Large intestine (tissue), 3 donors: ENCODE measurements around the gene CENPA. TPM values are rescaled to one million over a fixed set of nuclear protein-coding genes. Genes with fewer than 3 reads are reported as not detected.
"Not testable (repeated sequence)": the region's sequence is repeated elsewhere in the genome, so short reads cannot be mapped to it uniquely, and the experiment has no call there.

Experiments used
- DNase-seq, 2 donors: peaks; one replicate each; pipeline versions ENCODE4 v3.0.0 to v3.0.0-alpha.2; 2013
- H3K27ac ChIP-seq: one replicate; pipeline ENCODE4 v1.5.1; 2013; ENCODE audit warnings: low read length
- H3K27me3 ChIP-seq: 2 replicates; pipeline ENCODE4 v1.6.1; 2013; ENCODE audit warnings: low read length; ENCODE audit not compliant: control insufficient read depth, insufficient read depth
- H3K36me3 ChIP-seq: 2 replicates; pipeline ENCODE4 v1.6.1; 2013; ENCODE audit warnings: low read length; ENCODE audit not compliant: control insufficient read depth, insufficient read depth
- H3K4me1 ChIP-seq: one replicate; pipeline ENCODE4 v1.6.1; 2013; ENCODE audit warnings: low read length; ENCODE audit not compliant: control insufficient read depth, insufficient read depth
- H3K4me3 ChIP-seq: one replicate; pipeline ENCODE4 v1.5.1; 2013; ENCODE audit warnings: low read length
- H3K9me3 ChIP-seq: one replicate; pipeline ENCODE4 v1.6.1; 2013; ENCODE audit warnings: mild to moderate bottlenecking, low read depth, low read length, moderate library complexity; ENCODE audit not compliant: control insufficient read depth
- WGBS: methylation state at CpG from one replicate; pipeline ENCODE4 v1.1.5; 2013; ENCODE audit warnings: low lambda C conversion rate; ENCODE audit not compliant: insufficient coverage; 5-methylcytosine and 5-hydroxymethylcytosine counted together
- polyA plus RNA-seq: library from polyadenylated mRNA; unstranded; fragments of 120-200 nt; gene quantifications from one replicate; pipeline ENCODE4 v1.2.1, GENCODE V29; 2013

CENPA gene
- polyA plus RNA-seq, 1 donor, result 4.7 TPM

DNA sequence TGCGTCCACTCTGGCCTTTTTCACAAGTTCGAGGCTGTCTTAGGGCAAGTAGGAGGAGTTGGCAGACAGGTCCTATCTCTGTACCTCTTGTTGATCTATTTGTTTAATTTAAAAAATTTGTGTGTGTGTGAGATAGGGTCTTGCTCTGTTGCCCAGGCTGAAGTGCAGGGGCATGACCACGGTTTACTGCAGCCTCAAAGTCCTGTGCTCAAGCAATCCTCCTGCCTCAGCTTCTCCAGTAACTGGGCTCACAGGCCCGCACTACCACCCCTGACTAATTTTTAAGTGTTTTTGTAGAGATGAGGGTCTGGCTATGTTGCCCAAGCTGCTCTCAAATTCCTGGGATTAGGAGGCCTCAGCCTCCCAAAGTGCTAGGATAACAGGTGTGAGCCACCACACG, 26.0 kb upstream of the CENPA start:
- no peaks in the 10 kb centered on the region for H3K9me3 ChIP-seq
- H3K27me3 ChIP-seq, result peaks cover 3% of the 10 kb centered on the region
- DNase-seq, result no peak
- H3K27ac ChIP-seq, result no peak overlapping the region
- no peaks in the 10 kb centered on the region for H3K36me3 ChIP-seq
- peaks cover 10% of the 10 kb centered on the region for H3K4me1 ChIP-seq
- WGBS, result 83% methylated on average over 1 of the region's 5 CpGs
- H3K4me3 ChIP-seq, result no peak overlapping the region

DNA sequence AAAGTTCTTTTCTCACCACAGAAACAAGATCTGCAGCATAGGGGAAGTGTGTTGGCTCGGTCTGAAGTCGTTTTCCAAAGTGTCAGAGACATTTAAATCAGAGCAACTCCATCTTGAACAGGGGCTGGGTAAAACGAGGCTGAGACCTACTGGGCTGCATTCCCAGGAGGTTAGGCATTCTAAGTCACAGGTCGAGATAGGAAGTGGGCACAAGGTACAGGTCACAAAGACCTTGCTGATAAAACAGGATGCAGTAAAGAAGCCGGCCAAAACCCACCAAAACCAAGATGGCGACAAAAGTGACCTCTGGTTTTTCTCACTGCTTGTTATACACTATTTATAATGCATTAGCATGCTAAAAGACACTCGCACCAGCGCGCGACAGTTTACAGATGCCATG, 24.9 kb upstream of the CENPA start:
- H3K27ac ChIP-seq, H3K9me3 ChIP-seq, H3K27me3 ChIP-seq, H3K4me3 ChIP-seq, H3K36me3 ChIP-seq, DNase-seq: not testable (repeated sequence)
- H3K4me1 ChIP-seq, result peaks cover 16% of the 10 kb centered on the region
- WGBS, result 100% methylated on average over 1 of the region's 10 CpGs

DNA sequence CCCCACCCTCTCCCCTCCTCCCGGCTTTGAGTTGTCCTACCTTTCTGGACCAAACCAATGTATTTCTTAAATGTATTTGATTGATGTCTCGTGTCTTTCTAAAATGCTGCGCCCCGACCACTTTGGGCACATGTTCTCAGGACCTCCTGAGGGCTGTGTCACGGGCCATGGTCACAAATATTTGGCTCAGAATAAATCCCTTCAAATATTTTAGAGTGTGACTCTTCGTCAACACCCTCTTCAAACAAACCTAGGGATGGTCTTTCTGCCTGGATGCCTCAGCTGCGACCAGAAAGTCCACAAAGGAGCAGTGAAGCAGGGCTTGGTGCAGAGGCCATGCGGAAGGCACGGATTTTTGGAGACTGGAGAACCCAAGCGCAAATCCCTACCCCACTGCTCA, 22.8 kb upstream of the CENPA start:
- Histone ChIP-seq H3K27ac (no peak overlapping the region), H3K36me3 (peaks cover 4% of the 10 kb centered on the region), H3K27me3 (peaks cover 3% of the 10 kb centered on the region), H3K9me3 (no peaks in the 10 kb centered on the region), H3K4me1 (peaks cover 12% of the 10 kb centered on the region), H3K4me3 (no peak overlapping the region)
- WGBS, result 100% methylated on average over 1 of the region's 10 CpGs
- DNase-seq, result no peak

DNA sequence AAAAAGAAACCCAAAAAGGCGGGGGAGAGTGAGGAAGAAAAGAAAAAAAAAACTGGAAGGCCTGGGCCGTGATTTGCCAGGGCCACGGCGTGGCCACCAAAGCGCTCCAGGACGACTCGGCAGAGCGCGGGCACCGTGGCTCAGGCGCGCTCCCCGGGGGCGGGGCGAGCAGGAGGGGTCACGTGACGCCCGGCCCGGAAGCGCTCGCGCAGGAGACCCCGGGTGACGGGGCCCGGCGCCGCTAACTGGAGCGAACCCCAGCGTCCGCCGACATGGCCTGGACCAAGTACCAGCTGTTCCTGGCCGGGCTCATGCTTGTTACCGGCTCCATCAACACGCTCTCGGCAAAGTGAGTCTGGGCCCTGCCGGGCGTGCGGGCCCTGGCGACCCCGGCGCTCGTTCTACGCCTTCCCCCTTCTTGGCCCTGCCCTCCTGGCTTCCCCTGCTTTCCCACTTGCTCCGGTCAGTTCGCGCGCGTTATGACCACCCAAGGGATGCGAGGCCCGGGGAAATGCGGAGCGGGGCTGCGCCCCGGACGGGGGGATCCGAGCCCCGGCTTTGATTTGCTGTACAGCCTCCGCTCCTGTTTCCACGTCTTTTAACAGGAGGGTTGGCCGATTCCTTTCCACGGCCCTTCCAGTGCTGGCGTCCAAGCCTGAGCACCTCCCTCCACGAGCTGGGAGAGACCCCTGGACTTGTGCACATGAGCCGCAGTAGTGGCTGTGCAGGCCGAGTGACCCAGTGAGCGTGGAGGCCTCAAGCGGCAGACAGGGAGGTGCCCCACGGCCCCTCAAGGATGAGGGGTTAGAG, 21.6 kb upstream of the CENPA start, which contains the start of gene SLC35F6:
Gene SLC35F6, plus strand, starts transcription at position 207 of the 810 bp plus-strand sequence. Its CDS starts 66 bp downstream, at position 273.
- peak; percentile 67 to 84 for DNase-seq
- 0% methylated on average over 1 of the region's 68 CpGs for WGBS
- Histone ChIP-seq H3K9me3 (no peaks in the 10 kb centered on the region), H3K27me3 (peaks cover 3% of the 10 kb centered on the region), H3K4me3 (peak within 1 kb of the TSS; percentile 98), H3K4me1 (peaks cover 9% of the 10 kb centered on the region), H3K36me3 (peaks cover 4% of the 10 kb centered on the region), H3K27ac (peak within 1 kb of the TSS; percentile 48)

DNA sequence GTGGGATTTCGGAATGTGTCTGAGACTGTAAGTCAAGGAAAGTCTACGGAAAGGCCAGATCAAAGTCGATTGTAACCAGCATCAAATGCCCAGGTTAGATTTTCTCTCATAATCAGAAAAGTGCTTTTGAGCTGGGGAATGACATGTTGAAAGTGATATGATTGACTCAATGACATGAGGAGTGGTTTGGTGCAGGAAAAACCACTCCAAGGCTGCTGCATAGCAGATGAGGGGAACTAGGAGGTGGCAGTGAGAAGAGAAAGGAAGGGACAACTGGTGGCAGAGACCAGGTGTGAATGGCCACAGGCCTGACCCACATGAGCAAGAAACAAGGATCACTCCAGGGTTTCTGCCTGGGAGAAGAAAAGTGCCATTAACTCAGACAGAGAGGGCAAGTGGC, 20.9 kb upstream of the CENPA start:
- Histone ChIP-seq H3K4me3 (peak overlapping the region; percentile 98), H3K9me3 (no peaks in the 10 kb centered on the region), H3K4me1 (peaks cover 9% of the 10 kb centered on the region), H3K36me3 (peaks cover 4% of the 10 kb centered on the region), H3K27me3 (peaks cover 3% of the 10 kb centered on the region), H3K27ac (peak overlapping the region; percentile 48)
- no peak for DNase-seq
- 8% methylated on average over 2 of the region's 3 CpGs for WGBS

DNA sequence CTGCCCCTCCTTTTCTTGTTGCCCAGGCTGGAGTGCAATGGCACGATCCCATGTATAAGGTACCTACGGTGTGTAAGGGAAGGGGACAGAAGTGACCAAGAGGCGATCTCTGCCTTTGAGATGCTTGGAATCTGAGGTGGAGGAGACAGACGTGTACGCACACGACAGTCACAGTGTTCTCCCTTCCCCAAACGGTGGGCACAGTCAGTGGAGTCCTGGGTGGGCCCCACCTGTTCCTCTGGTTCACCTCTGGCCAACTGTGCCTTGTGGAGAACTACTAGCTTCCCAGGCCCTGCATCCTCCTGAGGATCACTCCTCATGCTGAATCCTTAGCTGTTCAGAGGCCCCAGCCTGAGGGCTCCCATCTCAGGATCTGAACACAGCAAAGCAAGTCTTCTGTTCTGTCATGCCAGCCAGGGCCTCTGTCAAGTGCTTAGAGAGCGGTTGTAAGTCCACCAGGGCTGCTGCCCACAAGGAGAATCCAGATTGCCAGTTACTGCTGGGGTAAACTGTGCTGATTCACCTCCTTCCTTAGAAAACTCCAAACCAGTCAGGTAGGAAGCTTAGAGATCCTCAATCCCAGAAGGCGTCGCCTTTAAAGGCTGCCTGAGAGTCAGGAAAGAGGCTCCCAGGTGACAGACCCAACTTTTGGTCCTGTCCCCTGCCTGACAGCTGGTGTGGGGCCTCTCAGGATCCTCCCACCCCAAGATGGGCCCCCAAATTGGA, 20.2 kb upstream of the CENPA start:
- H3K9me3 ChIP-seq, result no peaks in the 10 kb centered on the region
- DNase-seq, result no peak
- H3K4me1 ChIP-seq, result peaks cover 9% of the 10 kb centered on the region
- peaks cover 4% of the 10 kb centered on the region for H3K36me3 ChIP-seq
- no CpG with 5 or more reads among the region's 10 CpGs for WGBS
- peaks cover 3% of the 10 kb centered on the region for H3K27me3 ChIP-seq
- no peak overlapping the region for H3K27ac ChIP-seq
- H3K4me3 ChIP-seq, result no peak overlapping the region

DNA sequence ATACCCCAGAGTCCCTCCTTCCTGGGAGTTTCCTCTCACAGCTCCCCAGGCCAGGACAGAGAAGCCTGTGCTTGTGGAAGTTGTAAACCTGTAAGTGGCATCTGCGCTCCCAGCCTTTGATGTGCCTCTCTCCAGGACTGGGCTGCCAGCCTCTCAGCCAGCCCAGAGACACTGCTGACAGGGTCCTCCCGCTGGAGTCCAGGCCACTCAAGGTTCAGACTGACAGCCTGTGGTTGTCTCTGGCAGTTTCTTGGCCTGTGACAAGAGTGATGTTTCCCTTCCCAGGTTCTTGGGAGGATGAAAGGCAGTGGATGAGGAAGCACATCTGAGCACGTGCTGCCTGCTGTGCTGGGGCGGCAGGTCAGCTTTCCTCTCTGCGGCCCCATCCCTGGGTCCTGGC, 18.7 kb upstream of the CENPA start:
- H3K27me3 ChIP-seq, result peaks cover 3% of the 10 kb centered on the region
- H3K4me1 ChIP-seq, result peaks cover 9% of the 10 kb centered on the region

DNA sequence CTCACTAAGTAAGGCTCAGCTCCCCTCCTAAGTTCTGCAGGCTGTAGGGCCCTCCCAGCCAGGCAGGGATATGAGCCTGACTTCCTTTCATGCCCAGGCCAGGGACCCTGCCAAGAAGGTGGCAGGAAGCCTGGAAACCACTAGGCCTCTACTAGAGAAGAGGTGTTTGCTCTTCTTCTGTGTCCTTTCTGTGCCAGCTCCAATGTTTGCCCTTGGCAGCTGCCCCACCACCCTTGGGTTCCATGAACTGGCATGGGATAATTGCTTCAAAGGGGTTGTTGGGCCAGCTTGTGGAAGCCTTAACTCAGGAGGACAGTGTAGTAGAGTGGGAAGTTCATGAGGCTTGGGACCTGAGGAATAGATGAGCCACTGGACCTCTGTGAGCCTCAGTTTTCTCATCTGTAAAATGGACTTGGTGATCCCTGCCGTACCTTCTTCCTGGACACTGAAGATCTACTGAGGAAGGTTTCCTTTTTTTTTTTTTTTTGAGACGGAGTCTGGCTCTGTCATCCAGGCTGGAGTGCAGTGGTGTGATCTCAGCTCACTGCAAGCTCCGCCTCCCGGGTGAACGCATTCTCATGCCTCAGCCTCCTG, 17.9 kb upstream of the CENPA start:
- Histone ChIP-seq H3K4me1 (peaks cover 9% of the 10 kb centered on the region), H3K4me3 (no peak overlapping the region), H3K36me3 (peaks cover 4% of the 10 kb centered on the region), H3K27me3 (peaks cover 3% of the 10 kb centered on the region), H3K9me3 (no peaks in the 10 kb centered on the region), H3K27ac (no peak overlapping the region)
- WGBS, result no CpG with 5 or more reads among the region's 5 CpGs
- DNase-seq, result no peak

More for the DNA sequence above, 18.7 kb upstream of the CENPA start:
- no peak for DNase-seq
- Histone ChIP-seq H3K4me3 (no peak overlapping the region), H3K27ac (no peak overlapping the region), H3K36me3 (peaks cover 4% of the 10 kb centered on the region), H3K9me3 (no peaks in the 10 kb centered on the region)
- no CpG with 5 or more reads among the region's 5 CpGs for WGBS

DNA sequence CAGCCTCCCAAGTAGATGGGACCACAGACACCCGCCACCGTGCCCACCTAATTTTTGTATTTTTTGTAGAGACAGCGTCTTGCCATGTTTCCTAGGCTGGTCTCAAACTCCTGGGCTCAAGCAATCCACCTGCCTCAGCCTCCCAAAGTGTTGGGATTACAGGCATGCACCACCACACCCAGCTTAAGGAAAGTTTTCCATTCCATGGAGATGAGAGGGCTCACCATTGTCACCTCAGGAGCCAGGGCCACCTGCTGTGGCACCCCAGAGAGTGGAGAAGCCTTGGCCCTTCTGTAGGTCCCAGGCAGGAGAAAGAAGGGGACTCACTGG, 17.1 kb upstream of the CENPA start:
- no peaks in the 10 kb centered on the region for H3K9me3 ChIP-seq
- WGBS, result no CpG with 5 or more reads among the region's 3 CpGs
- peaks cover 9% of the 10 kb centered on the region for H3K4me1 ChIP-seq
- no peak for DNase-seq
- no peak overlapping the region for H3K27ac ChIP-seq
- H3K36me3 ChIP-seq, result peaks cover 4% of the 10 kb centered on the region
- no peaks in the 10 kb centered on the region for H3K27me3 ChIP-seq
- no peak overlapping the region for H3K4me3 ChIP-seq

DNA sequence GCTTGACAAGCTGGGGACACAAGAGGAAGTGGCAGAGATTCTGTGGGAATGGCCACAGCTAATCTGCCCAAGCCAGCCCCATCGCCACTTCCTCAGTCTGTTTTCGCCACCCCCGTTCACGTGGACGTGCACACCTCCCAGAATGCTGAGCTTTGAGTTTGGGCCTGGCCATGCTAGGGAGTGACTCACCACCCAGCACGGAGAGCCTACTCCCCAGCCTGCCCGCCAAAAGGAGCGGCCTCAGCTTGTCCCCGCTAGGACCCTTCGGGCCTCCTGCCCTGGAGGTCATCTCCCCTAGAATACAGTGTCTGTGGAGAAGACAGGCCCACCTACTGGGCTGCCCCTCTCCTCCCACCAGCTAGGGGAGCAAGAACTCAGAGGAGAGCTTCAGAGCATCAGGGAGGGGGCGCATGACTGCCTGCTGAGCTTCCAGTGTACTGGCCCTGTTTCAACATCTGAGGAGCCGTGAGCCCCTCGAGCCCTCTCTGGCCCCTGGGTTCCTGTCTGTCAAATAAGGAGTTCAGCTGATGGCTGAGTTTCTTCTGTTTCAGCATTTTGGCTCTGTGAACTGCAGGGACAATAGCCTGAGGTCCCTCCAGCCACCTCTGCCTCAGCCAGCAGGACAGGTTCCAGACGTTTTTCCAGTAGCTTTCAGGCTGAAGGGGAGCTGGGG, 16.6 kb upstream of the CENPA start:
- Histone ChIP-seq H3K4me3 (no peak overlapping the region), H3K27ac (no peak overlapping the region), H3K36me3 (peaks cover 4% of the 10 kb centered on the region), H3K4me1 (peaks cover 9% of the 10 kb centered on the region), H3K27me3 (no peaks in the 10 kb centered on the region), H3K9me3 (no peaks in the 10 kb centered on the region)
- no CpG with 5 or more reads among the region's 14 CpGs for WGBS
- no peak for DNase-seq
